VCaP (cell line): ENCODE results near the gene LAG3.
A peak's percentile ranks its signal among the peaks of the same experiment; 100 is the strongest.

Source experiments
- H3K27ac ChIP-seq: fragments of 450-650 bp; 2 replicates; pipeline ENCODE4 v1.5.1; 2017
- CTCF ChIP-seq: fragments of 450-650 bp; conservative IDR thresholded peaks from 2 replicates; pipeline ENCODE4 v1.5.1; 2017; ENCODE audit warnings: mild to moderate bottlenecking, moderate library complexity

Gene LAG3

GRCh38 chr12:6770094-6770493 lies 2.2 kb upstream of the LAG3 start:
- no peak for TF ChIP-seq CTCF

DNA sequence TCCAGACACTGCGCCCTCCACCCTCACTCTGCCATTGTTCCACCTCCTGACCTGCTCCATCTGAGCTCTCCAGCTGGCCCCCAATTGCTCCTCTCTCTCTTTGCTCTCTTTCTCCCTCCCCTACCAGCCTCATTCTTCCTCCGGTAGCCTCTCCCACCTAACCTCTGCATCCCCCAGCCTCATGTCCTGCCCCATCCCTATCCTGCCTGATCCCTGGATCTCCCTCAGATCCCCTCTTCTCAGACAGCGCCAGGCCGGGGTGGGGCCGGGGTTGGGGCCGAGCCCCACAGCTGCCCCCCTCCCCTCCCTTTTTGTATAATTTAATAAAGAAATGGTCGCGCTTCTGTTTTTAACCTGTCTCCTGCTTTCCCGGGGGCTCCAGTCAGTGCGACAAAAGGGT lies 1.7 kb upstream of the LAG3 start:
- peak overlapping the region; percentile 97; the same call in 1 of the 2 replicates for H3K27ac ChIP-seq
- TF ChIP-seq CTCF, result no peak

More at GRCh38 chr12:6770094-6770493, 2.2 kb upstream of the LAG3 start:
- H3K27ac ChIP-seq, result peak overlapping the region; percentile 97; the same call in 1 of the 2 replicates

GRCh38 chr12:6771091-6771495 lies 1.2 kb upstream of the LAG3 start:
- no peak for TF ChIP-seq CTCF
- peak overlapping the region; percentile 97; the same call in 1 of the 2 replicates for H3K27ac ChIP-seq

DNA sequence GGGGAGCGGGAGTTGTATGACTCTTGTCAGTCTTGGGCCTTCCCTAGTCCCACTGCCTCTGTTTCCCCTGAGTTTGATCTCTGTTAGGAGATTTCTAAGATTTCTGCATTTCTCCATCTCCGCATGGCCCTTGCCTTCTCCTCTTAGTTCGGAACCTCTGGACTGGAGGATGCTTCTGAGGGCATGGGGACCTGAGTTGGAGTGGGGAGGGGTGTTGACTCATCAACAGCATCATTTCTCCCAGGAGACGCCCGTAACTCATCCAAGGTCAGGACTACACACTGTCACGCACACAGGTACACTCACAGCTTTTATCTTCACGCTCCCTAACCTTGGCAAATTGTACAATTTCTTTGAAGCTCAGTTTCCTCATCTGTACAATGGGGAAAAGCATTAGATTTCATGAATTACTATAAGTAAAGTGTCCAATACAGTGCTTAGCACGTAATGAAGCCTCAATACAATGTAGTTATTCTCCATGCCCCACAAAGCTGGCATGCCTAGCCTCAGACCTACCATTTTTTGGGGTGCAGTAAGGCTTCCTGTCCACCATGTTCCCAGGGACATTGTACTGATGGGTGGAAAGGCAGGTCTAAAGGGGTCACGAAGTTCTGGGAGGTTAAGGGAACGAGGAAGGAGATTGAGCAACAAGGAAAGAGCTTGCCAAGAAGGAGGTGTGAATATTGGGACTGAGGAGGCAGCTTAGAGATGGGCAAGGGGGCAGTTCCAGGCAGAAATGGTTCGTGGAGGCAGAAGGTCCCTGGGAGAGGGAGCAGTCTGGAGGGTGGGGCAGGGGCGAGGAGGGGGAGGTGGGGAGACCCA lies 600 bp upstream of the LAG3 start:
- 0 out of 2 replicates have a peak overlapping the region, but pooled peaks have one; percentile 97 for H3K27ac ChIP-seq
- TF ChIP-seq CTCF, result no peak

DNA sequence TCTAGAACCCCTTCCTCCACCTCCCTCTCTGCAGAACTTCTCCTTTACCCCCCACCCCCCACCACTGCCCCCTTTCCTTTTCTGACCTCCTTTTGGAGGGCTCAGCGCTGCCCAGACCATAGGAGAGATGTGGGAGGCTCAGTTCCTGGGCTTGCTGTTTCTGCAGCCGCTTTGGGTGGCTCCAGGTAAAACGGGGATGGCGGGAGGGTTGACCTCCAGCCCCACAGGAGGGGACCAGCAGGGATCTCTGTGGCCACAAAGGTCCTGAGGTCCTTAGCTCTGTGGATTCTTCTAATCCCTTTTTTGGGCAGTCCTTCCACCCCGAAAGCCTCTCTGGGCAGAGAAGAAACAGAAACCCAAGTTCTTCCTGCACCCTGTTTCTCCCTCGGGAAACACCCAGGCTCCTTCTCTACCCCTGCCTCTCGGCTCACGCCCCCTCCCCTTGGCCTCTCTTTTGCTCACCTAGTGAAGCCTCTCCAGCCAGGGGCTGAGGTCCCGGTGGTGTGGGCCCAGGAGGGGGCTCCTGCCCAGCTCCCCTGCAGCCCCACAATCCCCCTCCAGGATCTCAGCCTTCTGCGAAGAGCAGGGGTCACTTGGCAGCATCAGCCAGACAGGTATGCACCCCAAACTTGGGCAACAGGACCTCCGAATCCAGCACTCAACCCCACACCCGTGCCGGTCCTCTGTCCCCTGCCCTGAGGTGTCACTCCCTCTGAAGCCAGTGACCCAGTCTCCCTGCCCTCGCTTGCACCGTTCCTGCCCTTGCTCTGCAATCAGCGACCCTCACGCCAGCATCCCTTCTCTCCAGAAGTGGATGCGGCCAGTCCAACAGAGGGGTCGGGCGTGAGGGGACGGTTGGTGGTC lies 638 bp downstream of the LAG3 start:
- TF ChIP-seq CTCF, result no peak
- peak overlapping the region; percentile 87 for H3K27ac ChIP-seq

- peak overlapping the region; percentile 87 for H3K27ac ChIP-seq
- TF ChIP-seq CTCF, result no peak
Observed at GRCh38 chr12:6773590-6774351, 1.5 kb downstream of the LAG3 start.
